Measurements from ENCODE around the gene A4GALT.
"Not testable (repeated sequence)": the region's sequence is repeated elsewhere in the genome, so short reads cannot be mapped to it uniquely, and the experiment has no call there.

Gene A4GALT

GRCh38 chr22:42752230-42752746, 31.6 kb upstream of the A4GALT start:
- Mint-ChIP-seq H3K4me3 (no peak overlapping the region), H3K9me3 (no peaks in the 10 kb centered on the region), H3K4me1 (peaks cover 3% of the 10 kb centered on the region), H3K27ac (no peak overlapping the region), H3K36me3 (ENCODE audit: low read depth) (no peaks in the 10 kb centered on the region), H3K27me3 (peaks cover 4% of the 10 kb centered on the region)
- ATAC-seq (no peak), DNase-seq (no peak)

GRCh38 chr22:42750421-42750820, 29.8 kb upstream of the A4GALT start:
- not testable (repeated sequence) for H3K36me3 Mint-ChIP-seq (ENCODE audit: low read depth); H3K27ac Mint-ChIP-seq; H3K27me3 Mint-ChIP-seq; ATAC-seq; H3K4me3 Mint-ChIP-seq; H3K4me1 Mint-ChIP-seq; DNase-seq; H3K9me3 Mint-ChIP-seq

- H3K27ac Mint-ChIP-seq, result no peak overlapping the region
- ATAC-seq, result no peak
- H3K4me1 Mint-ChIP-seq, result peaks cover 3% of the 10 kb centered on the region
- H3K36me3 Mint-ChIP-seq (ENCODE audit: low read depth), result no peaks in the 10 kb centered on the region
- no peaks in the 10 kb centered on the region for H3K9me3 Mint-ChIP-seq
- H3K27me3 Mint-ChIP-seq, result peaks cover 4% of the 10 kb centered on the region
- DNase-seq, result no peak
- H3K4me3 Mint-ChIP-seq, result no peak overlapping the region
These were observed 27.2 kb upstream of the A4GALT start for GRCh38 chr22:42747701-42748513.

- Mint-ChIP-seq H3K27me3 (no peaks in the 10 kb centered on the region), H3K9me3 (no peaks in the 10 kb centered on the region), H3K4me1 (no peaks in the 10 kb centered on the region), H3K27ac (no peak overlapping the region), H3K36me3 (ENCODE audit: low read depth) (no peaks in the 10 kb centered on the region), H3K4me3 (no peak overlapping the region)
- ATAC-seq (no peak), DNase-seq (no peak)
These were observed 24.4 kb upstream of the A4GALT start for GRCh38 chr22:42745118-42745517.

- Mint-ChIP-seq H3K27me3 (peaks cover 4% of the 10 kb centered on the region), H3K9me3 (no peaks in the 10 kb centered on the region), H3K36me3 (ENCODE audit: low read depth) (no peaks in the 10 kb centered on the region), H3K4me3 (no peak overlapping the region), H3K27ac (no peak overlapping the region), H3K4me1 (no peaks in the 10 kb centered on the region)
- DNase-seq, result no peak
- ATAC-seq, result no peak
These were observed 22.9 kb upstream of the A4GALT start for GRCh38 chr22:42743501-42743991.

GRCh38 chr22:42742940-42743339, 22.3 kb upstream of the A4GALT start:
- H3K9me3 Mint-ChIP-seq, result no peaks in the 10 kb centered on the region
- H3K36me3 Mint-ChIP-seq (ENCODE audit: low read depth), result no peaks in the 10 kb centered on the region
- H3K27ac Mint-ChIP-seq, result no peak overlapping the region
- H3K4me1 Mint-ChIP-seq, result no peaks in the 10 kb centered on the region
- H3K4me3 Mint-ChIP-seq, result no peak overlapping the region
- DNase-seq (no peak), ATAC-seq (no peak)
- peaks cover 4% of the 10 kb centered on the region for H3K27me3 Mint-ChIP-seq

GRCh38 chr22:42740320-42740719, 19.6 kb upstream of the A4GALT start:
- H3K27ac Mint-ChIP-seq; H3K4me3 Mint-ChIP-seq; DNase-seq; H3K36me3 Mint-ChIP-seq (ENCODE audit: low read depth); ATAC-seq; H3K9me3 Mint-ChIP-seq; H3K27me3 Mint-ChIP-seq; H3K4me1 Mint-ChIP-seq: not testable (repeated sequence)

GRCh38 chr22:42734406-42734805, 13.7 kb upstream of the A4GALT start:
- Mint-ChIP-seq H3K27me3 (peaks cover 11% of the 10 kb centered on the region), H3K27ac (no peak overlapping the region), H3K4me1 (no peaks in the 10 kb centered on the region), H3K4me3 (no peak overlapping the region), H3K9me3 (no peaks in the 10 kb centered on the region), H3K36me3 (ENCODE audit: low read depth) (no peaks in the 10 kb centered on the region)
- DNase-seq (no peak), ATAC-seq (no peak)

GRCh38 chr22:42733394-42733793, 12.7 kb upstream of the A4GALT start:
- H3K27ac Mint-ChIP-seq; H3K4me3 Mint-ChIP-seq; DNase-seq; H3K4me1 Mint-ChIP-seq; H3K27me3 Mint-ChIP-seq; H3K9me3 Mint-ChIP-seq; H3K36me3 Mint-ChIP-seq (ENCODE audit: low read depth); ATAC-seq: not testable (repeated sequence)

GRCh38 chr22:42732081-42732480, 11.4 kb upstream of the A4GALT start:
- no peaks in the 10 kb centered on the region for H3K4me1 Mint-ChIP-seq
- no peak overlapping the region for H3K4me3 Mint-ChIP-seq
- DNase-seq, result no peak
- H3K36me3 Mint-ChIP-seq (ENCODE audit: low read depth), result no peaks in the 10 kb centered on the region
- ATAC-seq, result no peak
- H3K9me3 Mint-ChIP-seq, result no peaks in the 10 kb centered on the region
- peaks cover 14% of the 10 kb centered on the region for H3K27me3 Mint-ChIP-seq
- no peak overlapping the region for H3K27ac Mint-ChIP-seq

- H3K4me3 Mint-ChIP-seq, result no peak overlapping the region
These were observed 6.1 kb upstream of the A4GALT start for GRCh38 chr22:42726811-42727210.

GRCh38 chr22:42725606-42726355, 5.1 kb upstream of the A4GALT start:
- Mint-ChIP-seq H3K9me3 (no peaks in the 10 kb centered on the region), H3K27ac (no peak overlapping the region)
- DNase-seq, result no peak

More at GRCh38 chr22:42726811-42727210, 6.1 kb upstream of the A4GALT start:
- Mint-ChIP-seq H3K27me3 (peaks cover 29% of the 10 kb centered on the region), H3K4me1 (peaks cover 2% of the 10 kb centered on the region), H3K9me3 (no peaks in the 10 kb centered on the region), H3K27ac (no peak overlapping the region), H3K36me3 (ENCODE audit: low read depth) (no peaks in the 10 kb centered on the region)
- DNase-seq, result no peak
- ATAC-seq, result no peak

GRCh38 chr22:42724062-42724461, 3.4 kb upstream of the A4GALT start:
- Mint-ChIP-seq H3K9me3 (no peaks in the 10 kb centered on the region), H3K4me1 (peaks cover 16% of the 10 kb centered on the region), H3K36me3 (ENCODE audit: low read depth) (no peaks in the 10 kb centered on the region), H3K4me3 (no peak overlapping the region), H3K27me3 (peaks cover 40% of the 10 kb centered on the region), H3K27ac (no peak overlapping the region)
- DNase-seq, result no peak
- no peak for ATAC-seq

More at GRCh38 chr22:42725606-42726355, 5.1 kb upstream of the A4GALT start:
- Mint-ChIP-seq H3K36me3 (ENCODE audit: low read depth) (no peaks in the 10 kb centered on the region), H3K27me3 (peaks cover 32% of the 10 kb centered on the region), H3K4me3 (no peak overlapping the region), H3K4me1 (peaks cover 9% of the 10 kb centered on the region)
- ATAC-seq, result no peak

- H3K9me3 Mint-ChIP-seq, result no peaks in the 10 kb centered on the region
- H3K4me3 Mint-ChIP-seq, result peak overlapping the region; percentile 63
- H3K27me3 Mint-ChIP-seq, result peaks cover 63% of the 10 kb centered on the region
- DNase-seq (no peak), ATAC-seq (no peak)
- H3K36me3 Mint-ChIP-seq (ENCODE audit: low read depth), result no peaks in the 10 kb centered on the region
- H3K27ac Mint-ChIP-seq, result no peak overlapping the region
- H3K4me1 Mint-ChIP-seq, result peaks cover 16% of the 10 kb centered on the region
These were observed 370 bp upstream of the A4GALT start for GRCh38 chr22:42721045-42721434.

Data from activated naive CD8-positive, alpha-beta T cell treated with anti-CD3 and anti-CD28 coated beads, Interleukin-2, amount 50 U/mL, for 24 hours (primary cell).